Fibroblast of the aortic adventitia (primary cell): ENCODE results near the gene WNT9B. TPM values are rescaled to one million over a fixed set of nuclear protein-coding genes. Genes with fewer than 3 reads are reported as not detected.

Experiments used
- DNase-seq: peaks from one replicate; pipeline ENCODE4 v3.0.0-alpha.2; 2010; ENCODE audit warnings: low read depth
- H3K4me3 ChIP-seq: 2 replicates; pipeline ENCODE4 v1.5.1; 2011; ENCODE audit warnings: low read depth, mild to moderate bottlenecking, control low read depth, low read length, moderate library complexity
- total RNA-seq: library from RNA; depleted of rRNA; stranded (reverse); fragments of >200 nt; gene quantifications from 2 replicates; pipeline ENCODE4 v1.2.3, GENCODE V29; 2012; ENCODE audit warnings: low replicate concordance
- TF ChIP-seq, protein P1 (sequence below): IDR thresholded peaks from 2 replicates; pipeline ENCODE4 v1.5.1; 2011; ENCODE audit warnings: mild to moderate bottlenecking, low read length, control low read depth, inconsistent platforms; ENCODE audit not compliant: insufficient read depth

WNT9B gene
- total RNA-seq, 1 donor, result 0.09 TPM

- no peak for DNase-seq
- TF ChIP-seq, protein P1, sequence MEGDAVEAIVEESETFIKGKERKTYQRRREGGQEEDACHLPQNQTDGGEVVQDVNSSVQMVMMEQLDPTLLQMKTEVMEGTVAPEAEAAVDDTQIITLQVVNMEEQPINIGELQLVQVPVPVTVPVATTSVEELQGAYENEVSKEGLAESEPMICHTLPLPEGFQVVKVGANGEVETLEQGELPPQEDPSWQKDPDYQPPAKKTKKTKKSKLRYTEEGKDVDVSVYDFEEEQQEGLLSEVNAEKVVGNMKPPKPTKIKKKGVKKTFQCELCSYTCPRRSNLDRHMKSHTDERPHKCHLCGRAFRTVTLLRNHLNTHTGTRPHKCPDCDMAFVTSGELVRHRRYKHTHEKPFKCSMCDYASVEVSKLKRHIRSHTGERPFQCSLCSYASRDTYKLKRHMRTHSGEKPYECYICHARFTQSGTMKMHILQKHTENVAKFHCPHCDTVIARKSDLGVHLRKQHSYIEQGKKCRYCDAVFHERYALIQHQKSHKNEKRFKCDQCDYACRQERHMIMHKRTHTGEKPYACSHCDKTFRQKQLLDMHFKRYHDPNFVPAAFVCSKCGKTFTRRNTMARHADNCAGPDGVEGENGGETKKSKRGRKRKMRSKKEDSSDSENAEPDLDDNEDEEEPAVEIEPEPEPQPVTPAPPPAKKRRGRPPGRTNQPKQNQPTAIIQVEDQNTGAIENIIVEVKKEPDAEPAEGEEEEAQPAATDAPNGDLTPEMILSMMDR, result no peak
- no peak overlapping the region for H3K4me3 ChIP-seq
Measured at GRCh38 chr17:46877466-46877865, 26.1 kb downstream of the WNT9B start.

DNA sequence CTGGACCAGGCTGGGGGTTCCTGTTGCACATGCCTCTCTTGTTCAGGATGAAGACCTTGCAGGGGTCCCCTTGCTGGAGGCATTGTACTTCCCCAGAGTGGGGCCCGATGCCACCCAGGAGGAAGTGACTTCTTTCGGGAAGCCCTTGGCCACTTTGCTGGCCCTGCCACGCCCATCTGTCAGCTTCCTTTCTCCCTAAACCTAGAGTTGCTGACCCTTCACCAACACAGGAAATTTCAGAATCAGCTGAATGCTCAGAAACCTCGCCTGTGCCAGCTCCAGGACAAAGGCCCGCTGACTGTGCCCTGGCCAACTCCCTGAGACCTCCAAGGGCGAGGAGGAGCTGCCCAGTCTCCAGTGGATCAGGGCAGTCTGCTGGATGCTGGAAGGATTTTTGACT lies 26.7 kb downstream of the WNT9B start:
- no peak for DNase-seq
- TF ChIP-seq, protein P1, result no peak

DNA sequence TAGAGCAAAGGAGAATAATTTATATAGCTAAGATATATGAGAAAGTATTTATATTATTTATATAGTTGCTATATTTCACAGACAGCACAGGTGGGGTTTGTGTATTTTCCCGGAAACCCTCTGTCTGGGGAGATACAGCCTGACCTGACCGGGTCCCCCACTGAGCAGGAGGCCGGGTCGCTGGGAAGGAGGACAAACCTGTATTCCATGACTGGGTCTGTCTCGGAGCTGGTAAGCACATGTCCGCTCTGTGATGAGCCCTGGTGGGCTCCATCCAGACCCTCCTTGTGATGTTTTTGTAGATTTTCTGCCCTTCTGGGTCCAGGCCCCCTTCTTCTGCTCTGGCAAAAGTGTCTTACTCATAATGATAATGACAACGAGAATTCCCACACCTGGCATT lies 27.7 kb downstream of the WNT9B start:
- TF ChIP-seq, protein P1, result no peak
- no peak for DNase-seq
- H3K4me3 ChIP-seq, result no peak overlapping the region

More for the DNA sequence above, 26.7 kb downstream of the WNT9B start:
- H3K4me3 ChIP-seq, result no peak overlapping the region

DNA sequence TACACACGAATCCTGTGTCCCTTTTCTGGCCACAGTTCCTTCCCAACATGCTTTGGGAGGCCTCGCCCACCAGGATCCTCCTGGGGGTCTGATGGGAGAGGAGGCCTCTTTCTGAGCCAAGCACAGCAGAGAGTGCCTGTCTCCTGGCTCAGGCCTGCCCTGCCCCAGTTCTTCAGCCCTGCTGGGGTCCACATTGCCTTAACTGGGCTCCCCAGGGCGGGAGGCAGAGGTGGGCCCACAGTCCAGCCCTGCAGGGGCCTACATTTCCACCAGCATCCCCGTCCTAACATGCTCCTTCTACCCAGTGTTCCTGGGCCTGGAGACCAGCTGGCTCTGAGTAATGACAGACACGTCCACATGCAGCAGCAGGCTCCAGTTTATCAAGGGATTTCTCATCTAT lies 29.6 kb downstream of the WNT9B start:
- H3K4me3 ChIP-seq, result no peak overlapping the region
- TF ChIP-seq, protein P1, result no peak
- DNase-seq, result no peak

DNA sequence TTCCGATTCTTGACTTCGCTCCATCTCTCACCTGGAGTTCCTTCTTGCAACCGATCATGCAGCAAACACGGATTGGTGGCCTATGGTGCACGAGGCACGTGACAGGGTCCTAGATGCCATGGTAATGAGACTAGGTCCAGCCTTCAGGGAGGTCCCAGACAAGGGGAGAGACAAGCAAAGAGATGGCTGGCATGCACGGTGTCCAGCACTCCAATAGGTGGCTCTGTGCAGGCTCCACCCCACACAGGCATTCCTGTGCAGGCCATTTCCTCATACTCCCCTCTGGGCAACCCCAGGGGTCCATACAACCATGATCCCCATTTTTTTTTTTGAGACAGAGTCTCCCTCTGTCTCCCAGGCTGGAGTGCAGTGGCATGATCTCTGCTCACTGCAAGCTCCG lies 31.3 kb downstream of the WNT9B start:
- TF ChIP-seq, protein P1, result no peak
- no peak for DNase-seq
- H3K4me3 ChIP-seq, result no peak overlapping the region

GRCh38 chr17:46883871-46884520 lies 32.6 kb downstream of the WNT9B start:
- no peak overlapping the region for H3K4me3 ChIP-seq
- DNase-seq, result no peak
- TF ChIP-seq, protein P1, result no peak

- no peak overlapping the region for H3K4me3 ChIP-seq
- TF ChIP-seq, protein P1, result no peak
- DNase-seq, result no peak
Measured at GRCh38 chr17:46884552-46884951, 33.2 kb downstream of the WNT9B start.
